Ascending aorta (tissue), 2 donors: ENCODE data around the gene STX10. TPM values are rescaled to one million over a fixed set of nuclear protein-coding genes. Genes with fewer than 3 reads are reported as not detected.

Source experiments
- DNase-seq, 2 donors: peaks; one replicate each; pipeline ENCODE4 v3.0.0-alpha.2; 2019; ENCODE audit warnings: low spot score in 2 of 2
- H3K27ac ChIP-seq, 2 donors: fragments of 200-600 bp; sonication (generic); one replicate each; pipeline ENCODE4 v1.5.1; 2016 to 2017; ENCODE audit warnings: mild to moderate bottlenecking in 1 of 2
- H3K27me3 ChIP-seq: fragments of 200-600 bp; sonication (generic); one replicate; pipeline ENCODE4 v1.5.1; 2017
- H3K36me3 ChIP-seq, 2 donors: fragments of 200-600 bp; sonication (generic); one replicate each; pipeline ENCODE4 v1.5.1; 2016
- H3K4me1 ChIP-seq, 2 donors: fragments of 200-600 bp; sonication (generic); one replicate each; pipeline ENCODE4 v1.5.1; 2016 to 2017; ENCODE audit warnings: mild to moderate bottlenecking in 1 of 2
- H3K4me3 ChIP-seq, 2 donors: fragments of 200-600 bp; sonication (generic); one replicate each; pipeline ENCODE4 v1.5.1; 2016 to 2017; ENCODE audit warnings: mild to moderate bottlenecking in 1 of 2
- H3K9me3 ChIP-seq, 2 donors: fragments of 200-600 bp; sonication (generic); one replicate each; pipeline ENCODE4 v1.5.1; 2016
- intact Hi-C: fragments of 100-400 bp; cut with DNase I; formaldehyde crosslinking; loops from one replicate; pipeline ENCODE4 v1.15.1; 2023
- total RNA-seq: library from RNA; depleted of rRNA; stranded (reverse); fragments of >200 nt; gene quantifications from one replicate; pipeline ENCODE4 v1.1.0, GENCODE V29; 2016
- TF ChIP-seq, protein P1 (sequence below), 3 experiments: fragments of 200-600 bp in 2 of 3; fragments of 450-650 bp in 1 of 3; sonication (generic) in 2 of 3; IDR thresholded peaks; one replicate each; pipeline ENCODE4 v1.5.1; 2016 to 2019; ENCODE audit warnings: antibody characterized with exemption in 3 of 3, mild to moderate bottlenecking in 1 of 3, moderate library complexity in 1 of 3

Gene STX10, protein sequence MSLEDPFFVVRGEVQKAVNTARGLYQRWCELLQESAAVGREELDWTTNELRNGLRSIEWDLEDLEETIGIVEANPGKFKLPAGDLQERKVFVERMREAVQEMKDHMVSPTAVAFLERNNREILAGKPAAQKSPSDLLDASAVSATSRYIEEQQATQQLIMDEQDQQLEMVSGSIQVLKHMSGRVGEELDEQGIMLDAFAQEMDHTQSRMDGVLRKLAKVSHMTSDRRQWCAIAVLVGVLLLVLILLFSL
- 31.6 TPM for total RNA-seq

DNA sequence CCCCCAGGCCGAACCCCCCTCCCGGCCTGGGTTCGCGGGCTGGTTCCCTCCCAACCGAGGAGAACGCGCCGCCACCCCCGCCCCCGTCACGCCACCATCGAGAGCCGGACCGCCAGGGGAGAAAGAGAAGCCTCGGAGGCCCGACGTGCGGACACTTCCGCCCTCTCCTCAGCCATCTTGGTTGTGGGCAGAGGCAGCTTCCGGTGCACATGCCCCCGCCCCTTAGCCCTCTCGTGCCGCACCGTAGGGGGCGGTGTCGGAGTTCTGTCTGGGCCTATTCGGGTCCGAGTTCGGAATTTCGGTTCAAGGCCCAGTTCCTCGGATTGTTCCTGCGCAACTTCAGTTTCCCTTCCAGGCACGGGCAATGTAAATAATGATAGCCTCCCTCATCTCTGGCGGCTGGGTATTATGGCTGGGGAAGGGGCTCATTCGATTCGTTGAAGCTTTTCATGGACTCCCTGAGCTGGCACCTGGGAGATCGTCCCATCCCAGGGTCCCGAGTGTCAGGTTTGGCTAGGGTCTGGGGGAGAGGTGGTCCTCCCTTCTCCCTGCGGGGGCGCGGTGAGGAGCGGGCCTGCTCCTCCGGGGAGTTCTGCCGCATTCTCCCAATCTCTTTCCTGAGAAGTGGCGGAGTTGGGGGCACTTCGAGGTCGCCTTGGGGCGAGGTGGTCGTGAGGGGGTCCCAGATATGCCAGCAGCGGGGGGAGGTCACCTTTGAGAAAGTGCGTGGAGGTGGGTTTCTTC lies at the start of gene STX10, which contains the start of gene IER2:
STX10 (minus strand) TSS at position 189 of the 744 bp plus-strand sequence. CDS start 202 bp downstream, outside the sequence.
IER2 (plus strand) TSS at position 225 of the 744 bp plus-strand sequence. CDS start 2,776 bp downstream, outside the sequence.
- peak; percentile 86 to 98 for DNase-seq
- Histone ChIP-seq H3K27ac (peak within 1 kb of the TSS; percentile 99), H3K9me3 (no peaks in the 10 kb centered on the region), H3K4me3 (peak within 1 kb of the TSS; percentile 92 to 97), H3K4me1 (peaks cover 5 to 8% of the 10 kb centered on the region in 2 donors), H3K27me3 (no peaks in the 10 kb centered on the region), H3K36me3 (peaks cover 4 to 13% of the 10 kb centered on the region in 2 donors)
- TF ChIP-seq, protein P1, sequence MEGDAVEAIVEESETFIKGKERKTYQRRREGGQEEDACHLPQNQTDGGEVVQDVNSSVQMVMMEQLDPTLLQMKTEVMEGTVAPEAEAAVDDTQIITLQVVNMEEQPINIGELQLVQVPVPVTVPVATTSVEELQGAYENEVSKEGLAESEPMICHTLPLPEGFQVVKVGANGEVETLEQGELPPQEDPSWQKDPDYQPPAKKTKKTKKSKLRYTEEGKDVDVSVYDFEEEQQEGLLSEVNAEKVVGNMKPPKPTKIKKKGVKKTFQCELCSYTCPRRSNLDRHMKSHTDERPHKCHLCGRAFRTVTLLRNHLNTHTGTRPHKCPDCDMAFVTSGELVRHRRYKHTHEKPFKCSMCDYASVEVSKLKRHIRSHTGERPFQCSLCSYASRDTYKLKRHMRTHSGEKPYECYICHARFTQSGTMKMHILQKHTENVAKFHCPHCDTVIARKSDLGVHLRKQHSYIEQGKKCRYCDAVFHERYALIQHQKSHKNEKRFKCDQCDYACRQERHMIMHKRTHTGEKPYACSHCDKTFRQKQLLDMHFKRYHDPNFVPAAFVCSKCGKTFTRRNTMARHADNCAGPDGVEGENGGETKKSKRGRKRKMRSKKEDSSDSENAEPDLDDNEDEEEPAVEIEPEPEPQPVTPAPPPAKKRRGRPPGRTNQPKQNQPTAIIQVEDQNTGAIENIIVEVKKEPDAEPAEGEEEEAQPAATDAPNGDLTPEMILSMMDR (IDR thresholded peaks at IDR 0.05): peak; percentile 47 to 56 (median 55)
- intact Hi-C loops: loop anchor here (1.0 to 10.0 kb wide), 8 partner anchors 22 to 922 kb away; partner anchors contain the start of genes HOOK2, MISP3, RFX1 and ZSWIM4

DNA sequence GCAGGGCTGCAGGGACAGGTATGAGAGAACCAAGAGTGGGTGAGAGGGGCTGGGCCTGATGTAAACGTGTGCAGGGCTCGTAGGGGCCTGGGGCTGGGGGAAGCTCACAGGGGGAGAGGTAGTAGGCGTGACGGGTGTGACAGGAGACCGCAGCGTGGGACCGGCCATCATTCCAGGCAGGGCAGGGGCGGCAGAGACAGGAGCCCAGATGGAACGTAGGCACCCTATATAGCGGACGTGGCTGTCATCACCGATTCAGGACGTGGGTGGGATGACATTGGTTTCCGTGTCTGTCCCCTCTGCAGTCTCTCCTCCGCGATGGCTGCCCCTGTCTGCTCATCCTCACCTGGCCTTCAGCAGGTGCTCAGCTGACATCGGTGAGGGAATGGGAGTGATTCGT lies 48.5 kb upstream of the STX10 start:
- Histone ChIP-seq H3K4me3 (no peak overlapping the region), H3K4me1 (no peaks in the 10 kb centered on the region), H3K27me3 (no peaks in the 10 kb centered on the region), H3K27ac (no peak overlapping the region), H3K36me3 (no peaks in the 10 kb centered on the region), H3K9me3 (no peaks in the 10 kb centered on the region)
- intact Hi-C loops: no loop called here
- no peak for DNase-seq
- TF ChIP-seq, protein P1 (IDR thresholded peaks at IDR 0.05): no peak

DNA sequence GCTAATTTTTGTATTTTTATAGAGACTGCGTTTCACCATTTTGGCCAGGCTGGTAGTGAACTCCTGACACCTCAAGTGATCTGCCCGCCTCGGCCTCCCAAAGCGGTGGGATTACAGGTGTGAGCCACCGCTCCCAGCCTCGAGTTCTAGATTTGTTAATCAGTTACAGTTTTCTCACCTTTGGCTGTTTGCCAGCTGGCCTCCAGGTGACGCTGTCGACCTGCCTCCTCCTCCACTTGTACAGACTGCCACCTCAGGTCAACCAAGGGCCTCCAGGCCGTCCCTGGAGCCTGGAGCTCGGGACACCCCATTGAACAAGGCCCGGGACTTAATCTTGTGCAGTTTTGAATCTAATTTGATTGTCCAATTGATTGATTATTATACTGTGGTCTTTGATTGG lies 45.5 kb upstream of the STX10 start:
- intact Hi-C loops: loop anchor here (1.0 kb wide), 1 partner anchor 66 kb away; no protein-coding TSS in a partner anchor
- TF ChIP-seq, protein P1 (IDR thresholded peaks at IDR 0.05): no peak

DNA sequence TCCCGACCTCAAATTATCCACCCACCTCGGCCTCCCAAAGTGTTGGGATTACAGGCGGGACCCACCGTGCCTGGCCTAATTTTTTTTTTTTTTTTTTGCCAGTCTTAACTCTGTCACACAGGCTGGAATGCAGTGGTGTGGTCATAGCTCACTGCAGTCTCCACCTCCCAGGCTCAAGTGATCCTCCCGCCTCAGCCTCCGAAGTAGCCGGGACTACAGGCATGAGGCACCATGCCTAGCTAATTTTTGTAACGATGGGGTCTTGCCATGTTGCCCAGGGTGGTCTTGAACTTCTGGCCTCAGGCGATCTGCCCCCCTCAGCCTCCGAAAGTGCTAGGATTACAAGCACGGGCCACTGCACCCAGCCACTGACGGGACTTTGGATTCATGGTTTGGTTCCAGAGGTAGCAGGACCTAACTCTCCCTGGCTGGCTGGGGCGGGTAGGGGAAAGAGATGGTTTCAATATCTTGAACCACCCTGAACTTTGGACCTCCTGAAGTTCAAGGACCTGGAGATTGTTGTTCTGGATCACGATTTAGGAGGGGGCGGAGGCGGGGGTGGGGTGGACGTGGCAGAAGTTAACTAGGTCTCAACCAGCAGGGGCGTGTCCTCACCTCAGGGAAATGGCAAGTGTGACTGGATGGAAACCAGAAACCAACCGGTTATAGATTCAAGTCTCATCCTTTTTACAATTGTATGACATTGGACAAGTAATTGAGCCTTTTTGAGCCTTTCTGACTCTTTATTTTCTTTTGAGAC lies 40.8 kb upstream of the STX10 start:
- TF ChIP-seq, protein P1 (IDR thresholded peaks at IDR 0.05): no peak
- intact Hi-C loops: no loop called here
- Histone ChIP-seq H3K4me3 (no peak overlapping the region), H3K36me3 (no peaks in the 10 kb centered on the region), H3K27ac (no peak overlapping the region), H3K4me1 (no peaks in the 10 kb centered on the region), H3K27me3 (no peaks in the 10 kb centered on the region), H3K9me3 (no peaks in the 10 kb centered on the region)
- DNase-seq: no peak

More for the DNA sequence above, 45.5 kb upstream of the STX10 start:
- Histone ChIP-seq H3K36me3 (no peaks in the 10 kb centered on the region), H3K9me3 (no peaks in the 10 kb centered on the region), H3K27me3 (no peaks in the 10 kb centered on the region), H3K4me3 (no peak overlapping the region), H3K4me1 (no peaks in the 10 kb centered on the region), H3K27ac (no peak overlapping the region)
- DNase-seq: no peak

DNA sequence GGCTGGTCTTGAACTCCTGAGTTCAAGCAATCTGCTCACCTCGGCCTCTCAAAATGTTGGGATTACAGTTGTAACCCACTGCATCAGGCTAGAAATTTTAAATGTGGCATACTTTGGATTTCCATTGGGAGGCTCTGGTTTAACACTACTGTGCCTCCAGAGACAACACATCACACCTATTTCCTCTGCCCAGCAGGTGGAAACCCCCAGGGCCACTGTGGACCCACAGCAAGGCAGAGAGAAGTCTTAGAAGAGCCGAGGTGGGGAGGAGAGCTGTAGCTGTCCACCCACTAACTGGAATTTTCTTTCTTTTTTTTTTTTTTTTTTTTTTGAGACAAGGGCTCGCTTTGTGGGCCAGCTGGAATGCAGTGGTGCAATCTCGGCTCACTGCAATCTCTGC lies 39.4 kb upstream of the STX10 start:
- Histone ChIP-seq H3K4me3 (no peak overlapping the region), H3K4me1 (no peaks in the 10 kb centered on the region), H3K36me3 (no peaks in the 10 kb centered on the region), H3K27me3 (no peaks in the 10 kb centered on the region), H3K9me3 (no peaks in the 10 kb centered on the region), H3K27ac (no peak overlapping the region)
- TF ChIP-seq, protein P1 (IDR thresholded peaks at IDR 0.05): no peak
- intact Hi-C loops: no loop called here
- no peak for DNase-seq
